ENCODE measurements around the gene ITK.

GRCh38 chr5:157214415-157214814, 33.8 kb downstream of the ITK start:
- TF ChIP-seq FOSL2 (IDR thresholded peaks at IDR 0.05) (no peak), FOSL2 (CRISPR knock-in tag; IDR thresholded peaks at IDR 0.05) (no peak), BHLHE40 (IDR thresholded peaks at IDR 0.05; ENCODE audit: low read depth, low read length) (no peak), HDAC2 (IDR thresholded peaks at IDR 0.05) (no peak)

Data from A549 (cell line).